Breast epithelium (tissue), 3 donors: ENCODE data around the gene FXYD2.

Source experiments
- CTCF ChIP-seq, 3 donors: fragments of 450-650 bp; IDR thresholded peaks; one replicate each; pipeline ENCODE4 v1.5.1; 2016 to 2017; ENCODE audit warnings: antibody characterized with exemption in 3 of 3, mild to moderate bottlenecking in 3 of 3, moderate library complexity in 3 of 3
- POLR2A ChIP-seq: fragments of 450-650 bp; IDR thresholded peaks from one replicate; pipeline ENCODE4 v1.6.1; 2016; ENCODE audit warnings: antibody characterized with exemption, mild to moderate bottlenecking, moderate library complexity
- POLR2AphosphoS5 ChIP-seq, 3 donors: sonication (generic); formaldehyde crosslinking; IDR thresholded peaks; one replicate each; pipeline ENCODE4 v1.6.1; 2017; ENCODE audit warnings: antibody characterized with exemption in 3 of 3

DNA sequence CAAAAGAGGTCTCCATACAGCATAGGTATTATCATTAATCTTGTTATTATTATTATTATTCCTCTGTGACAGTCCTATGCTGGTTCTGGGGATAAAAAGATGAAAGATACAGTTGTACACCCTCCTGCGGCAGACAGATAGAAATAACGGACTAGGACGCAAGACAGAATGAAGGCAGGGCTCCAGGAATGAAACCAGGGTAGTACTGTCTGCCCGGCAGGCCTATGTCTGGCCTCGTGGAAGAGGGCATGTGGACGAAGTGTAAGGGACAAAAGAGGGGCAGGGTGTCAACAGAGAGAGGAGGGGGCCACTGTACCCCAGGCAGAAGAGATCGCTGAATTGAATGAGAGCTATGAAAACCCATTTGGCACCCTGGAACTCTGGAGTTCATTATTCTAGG is 52.7 kb downstream of the FXYD2 start:
- TF ChIP-seq POLR2AphosphoS5 (IDR thresholded peaks at IDR 0.05) (no peak), POLR2A (no peak), CTCF (IDR thresholded peaks at IDR 0.05) (no peak)
